Coronary artery (tissue), 2 donors: ENCODE data around the gene KIF18B.
A peak's percentile ranks its signal among the peaks of the same experiment; 100 is the strongest.
"Not testable (repeated sequence)": the region's sequence is repeated elsewhere in the genome, so short reads cannot be mapped to it uniquely, and the experiment has no call there.

Source experiments
- DNase-seq: peaks from one replicate; pipeline ENCODE4 v3.0.0-alpha.2; 2017; ENCODE audit warnings: low spot score
- H3K27ac ChIP-seq, 2 donors: fragments of 200-600 bp; sonication (generic); one replicate each; pipeline ENCODE4 v1.5.1; 2016 to 2019
- H3K4me3 ChIP-seq: fragments of 200-600 bp; sonication (generic); 2 replicates; pipeline ENCODE4 v1.5.1; 2016; ENCODE audit warnings: mild to moderate bottlenecking, moderate library complexity
- TF ChIP-seq, protein P1 (sequence below): fragments of 200-600 bp; sonication (generic); IDR thresholded peaks from one replicate; pipeline ENCODE4 v1.5.1; 2019; ENCODE audit warnings: antibody characterized with exemption

KIF18B gene

DNA sequence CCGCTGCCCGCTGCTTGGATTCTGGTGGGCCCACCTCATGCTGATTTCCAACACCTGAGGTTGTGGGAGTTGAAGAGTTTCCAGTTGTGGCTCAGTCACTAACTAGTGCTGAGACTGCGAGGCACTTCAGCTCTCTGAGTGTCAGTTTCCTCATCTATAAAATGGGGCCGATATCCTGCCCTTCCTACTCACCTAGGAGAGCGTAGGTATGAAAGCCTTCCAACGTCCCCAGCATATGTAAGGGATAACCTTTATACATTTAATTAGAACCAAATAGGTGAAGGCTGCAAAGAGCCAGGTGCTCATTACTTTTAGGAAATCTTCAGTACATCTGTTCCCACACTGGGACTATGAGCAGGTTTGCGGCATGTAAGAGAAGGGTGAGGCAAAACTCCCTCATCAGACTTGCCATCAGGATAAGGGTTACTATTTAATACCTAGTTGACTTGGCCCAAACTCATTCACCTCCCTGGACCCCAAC, 782 bp upstream of the KIF18B start:
- DNase-seq = no peak
- no peak overlapping the region for H3K27ac ChIP-seq
- TF ChIP-seq, protein P1, sequence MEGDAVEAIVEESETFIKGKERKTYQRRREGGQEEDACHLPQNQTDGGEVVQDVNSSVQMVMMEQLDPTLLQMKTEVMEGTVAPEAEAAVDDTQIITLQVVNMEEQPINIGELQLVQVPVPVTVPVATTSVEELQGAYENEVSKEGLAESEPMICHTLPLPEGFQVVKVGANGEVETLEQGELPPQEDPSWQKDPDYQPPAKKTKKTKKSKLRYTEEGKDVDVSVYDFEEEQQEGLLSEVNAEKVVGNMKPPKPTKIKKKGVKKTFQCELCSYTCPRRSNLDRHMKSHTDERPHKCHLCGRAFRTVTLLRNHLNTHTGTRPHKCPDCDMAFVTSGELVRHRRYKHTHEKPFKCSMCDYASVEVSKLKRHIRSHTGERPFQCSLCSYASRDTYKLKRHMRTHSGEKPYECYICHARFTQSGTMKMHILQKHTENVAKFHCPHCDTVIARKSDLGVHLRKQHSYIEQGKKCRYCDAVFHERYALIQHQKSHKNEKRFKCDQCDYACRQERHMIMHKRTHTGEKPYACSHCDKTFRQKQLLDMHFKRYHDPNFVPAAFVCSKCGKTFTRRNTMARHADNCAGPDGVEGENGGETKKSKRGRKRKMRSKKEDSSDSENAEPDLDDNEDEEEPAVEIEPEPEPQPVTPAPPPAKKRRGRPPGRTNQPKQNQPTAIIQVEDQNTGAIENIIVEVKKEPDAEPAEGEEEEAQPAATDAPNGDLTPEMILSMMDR = no peak
- H3K4me3 ChIP-seq = peak overlapping the region; percentile 74

DNA sequence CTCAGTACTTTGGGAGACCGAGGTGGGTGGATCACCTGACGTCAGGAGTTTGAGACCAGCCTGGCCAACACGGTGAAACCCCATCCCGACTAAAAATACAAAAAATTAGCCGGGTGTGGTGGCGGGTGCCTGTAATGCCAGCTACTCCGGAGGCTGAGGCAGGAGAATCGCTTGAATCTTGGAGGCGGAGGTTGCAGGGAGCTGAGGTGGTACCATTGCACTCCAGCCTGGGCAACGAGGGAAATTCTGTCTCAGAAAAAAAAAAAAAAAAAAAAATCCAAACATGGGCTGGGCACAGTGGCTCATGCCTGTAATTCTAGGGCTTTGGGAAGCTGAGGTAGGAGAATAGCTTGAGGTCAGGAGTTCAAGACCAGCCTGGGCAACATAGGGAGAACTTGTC, 1.9 kb downstream of the KIF18B start:
- H3K27ac ChIP-seq, H3K4me3 ChIP-seq, DNase-seq: not testable (repeated sequence)

DNA sequence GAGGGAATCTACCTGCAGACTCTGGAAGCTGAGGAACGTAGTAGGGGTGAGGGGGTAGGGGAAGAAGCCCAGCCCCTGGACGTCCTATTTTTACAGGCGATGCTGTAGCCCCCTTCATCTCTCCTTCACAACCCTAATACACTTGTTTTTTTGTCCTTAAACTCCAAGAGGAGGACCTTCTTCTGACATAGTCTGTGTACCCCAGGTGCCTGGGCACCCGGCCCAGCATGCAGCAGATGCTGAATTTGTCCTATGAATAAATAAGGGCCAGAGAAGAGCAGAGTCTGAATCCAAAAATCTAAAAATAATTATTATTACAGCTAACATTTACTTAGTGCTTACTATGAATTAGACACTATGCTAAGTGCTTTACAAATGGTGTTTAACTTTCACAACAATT, 5.1 kb downstream of the KIF18B start:
- no peak overlapping the region for H3K4me3 ChIP-seq
- TF ChIP-seq, protein P1 = no peak
- H3K27ac ChIP-seq = no peak overlapping the region
- DNase-seq = peak; percentile 41

DNA sequence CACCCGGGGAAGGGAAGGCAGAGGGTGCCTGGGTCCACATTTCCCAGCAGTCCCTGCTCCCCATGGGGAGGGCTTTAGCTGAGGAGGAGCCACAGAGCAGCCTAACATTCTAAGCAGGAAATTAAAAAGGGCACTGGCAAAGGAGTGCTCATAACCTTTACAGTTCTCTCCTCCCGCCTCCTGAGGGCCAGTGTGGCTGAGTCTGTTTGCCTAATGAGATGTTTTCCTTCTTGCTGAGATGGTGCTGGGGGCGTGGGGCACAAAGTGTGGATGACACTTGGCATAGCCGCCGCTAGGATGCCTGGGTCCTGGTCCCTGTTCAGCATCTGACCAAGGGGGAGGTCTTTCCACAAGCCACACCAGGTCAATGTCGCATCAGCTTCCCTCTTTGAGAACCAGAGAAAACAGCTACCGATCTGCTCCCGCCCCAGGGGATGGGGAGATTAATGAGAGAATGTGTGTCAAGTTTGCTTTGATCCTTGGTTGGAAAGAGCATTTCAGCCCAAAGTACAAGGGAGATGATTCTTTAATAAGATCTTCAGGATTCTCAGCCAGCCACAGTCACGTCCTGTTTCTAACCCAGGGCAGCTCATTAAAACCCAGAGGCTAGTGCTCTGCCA, 5.8 kb downstream of the KIF18B start:
- no peak overlapping the region for H3K27ac ChIP-seq
- TF ChIP-seq, protein P1 = no peak
- peak; percentile 58 for DNase-seq
- no peak overlapping the region for H3K4me3 ChIP-seq

DNA sequence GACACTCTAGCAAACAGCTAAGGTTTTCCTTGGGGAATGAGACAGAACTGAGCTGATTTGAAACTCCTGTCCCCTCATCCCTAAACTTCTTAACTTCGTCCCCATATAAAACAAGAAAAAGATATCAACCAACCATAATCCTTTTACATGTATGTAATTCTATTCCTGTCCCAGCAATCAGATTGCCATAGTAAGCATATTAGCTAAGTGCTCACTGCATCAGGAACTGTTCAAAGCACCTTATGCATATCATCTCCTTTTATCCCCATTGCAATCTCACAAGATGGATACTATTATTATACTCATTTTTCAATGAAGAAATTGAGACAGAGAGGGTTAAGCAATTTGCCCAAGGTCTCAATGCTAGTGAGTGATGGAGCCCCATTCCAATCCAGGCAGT, 6.8 kb downstream of the KIF18B start:
- no peak for DNase-seq
- H3K27ac ChIP-seq = no peak overlapping the region
- TF ChIP-seq, protein P1 = no peak
- no peak overlapping the region for H3K4me3 ChIP-seq

DNA sequence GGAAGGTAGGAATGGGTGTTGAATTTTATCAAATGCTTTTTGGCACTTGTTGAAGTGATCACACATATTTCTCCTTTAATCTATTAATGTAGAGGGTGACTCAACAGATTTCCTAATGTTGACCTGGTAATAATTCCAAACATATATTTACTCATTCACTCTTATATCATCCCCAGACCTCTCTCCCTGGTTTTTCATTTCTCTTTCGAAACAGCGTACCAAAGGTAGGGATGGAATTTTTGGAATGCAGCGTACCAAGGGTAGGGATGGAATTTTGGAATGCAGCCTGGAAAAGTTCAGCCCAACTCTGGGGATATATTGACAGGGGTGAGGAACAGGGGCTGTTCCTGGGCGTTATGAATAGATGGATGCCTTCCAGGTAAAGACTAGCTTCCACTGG, 7.3 kb downstream of the KIF18B start:
- TF ChIP-seq, protein P1 = no peak
- DNase-seq = no peak
- H3K4me3 ChIP-seq = no peak overlapping the region
- H3K27ac ChIP-seq = no peak overlapping the region

DNA sequence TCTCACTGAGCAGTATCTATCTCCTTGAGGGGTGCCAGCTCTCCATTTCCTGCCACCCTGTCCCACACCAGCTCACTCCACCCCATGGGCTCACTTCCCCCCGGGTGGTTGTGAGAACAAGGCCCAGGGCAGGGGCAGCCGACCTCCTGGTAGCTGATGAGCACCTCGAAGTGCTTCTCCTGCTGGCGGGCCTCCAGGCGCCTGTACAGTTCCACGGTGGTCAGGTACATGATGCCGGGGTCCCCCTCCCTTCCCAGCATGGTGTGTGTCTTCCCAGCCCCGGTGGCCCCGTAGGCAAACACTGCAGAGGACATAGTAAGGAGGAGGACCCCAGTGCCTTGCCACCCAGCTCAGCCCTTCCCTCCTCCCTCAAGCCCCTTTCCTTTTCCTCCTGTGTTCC, 12.5 kb downstream of the KIF18B start:
- peak; percentile 50 for DNase-seq
- Histone ChIP-seq H3K4me3 (no peak overlapping the region), H3K27ac (no peak overlapping the region)
- TF ChIP-seq, protein P1 = no peak
